ENCODE results near the gene MORN1. TPM values are rescaled to one million over a fixed set of nuclear protein-coding genes. Genes with fewer than 3 reads are reported as not detected.

MORN1 gene
- total RNA-seq, 6 experiments from 2014 or later: 3.1 to 7.1 (median 4.5) TPM

GRCh38 chr1:2274231-2274928, 117.0 kb downstream of the MORN1 start:
- 84% methylated on average over 4 of the region's 24 CpGs for WGBS (ENCODE audit: insufficient coverage, low coverage, low lambda C conversion rate, missing lambda C conversion rate)
- intact Hi-C loops (cut with DNase I): no loop called here
- Histone ChIP-seq H3K4me3 (no peak overlapping the region), H3K4me1 (peaks cover 2 to 68% (median 37%) of the 10 kb centered on the region in 4 donors), H3K27ac (peak overlapping the region in 1 of 3 donors; percentile 13), H3K36me3 (no peaks in the 10 kb centered on the region), H3K9me3 (no peaks in the 10 kb centered on the region), H3K27me3 (no peaks in the 10 kb centered on the region)
- TF ChIP-seq POLR2A (IDR thresholded peaks at IDR 0.05) (no peak), CTCF (IDR thresholded peaks at IDR 0.05) (no peak)
- DNase-seq (peak in 1 of 3 donors; percentile 47), ATAC-seq (no peak)

- no peaks in the 10 kb centered on the region for H3K27me3 ChIP-seq
- WGBS (ENCODE audit: insufficient coverage, low coverage, low lambda C conversion rate, missing lambda C conversion rate): no CpG with 5 or more reads among the region's 29 CpGs
- H3K4me1 ChIP-seq: peaks cover 2 to 62% (median 38%) of the 10 kb centered on the region in 4 donors
- ATAC-seq (no peak), DNase-seq (peak in 2 of 3 donors; percentile 20 to 49)
- TF ChIP-seq POLR2A (IDR thresholded peaks at IDR 0.05) (no peak), CTCF (IDR thresholded peaks at IDR 0.05) (no peak)
- no peak overlapping the region for H3K27ac ChIP-seq
- H3K4me3 ChIP-seq: no peak overlapping the region
- intact Hi-C loops (cut with DNase I): no loop called here
- no peaks in the 10 kb centered on the region for H3K9me3 ChIP-seq
- H3K36me3 ChIP-seq: no peaks in the 10 kb centered on the region
These were observed 117.8 kb downstream of the MORN1 start for GRCh38 chr1:2273401-2274090.

GRCh38 chr1:2272686-2273400, 118.5 kb downstream of the MORN1 start:
- H3K27ac ChIP-seq: no peak overlapping the region
- H3K27me3 ChIP-seq: no peaks in the 10 kb centered on the region
- WGBS (ENCODE audit: insufficient coverage, low coverage, low lambda C conversion rate, missing lambda C conversion rate): 72% methylated on average over 7 of the region's 28 CpGs
- H3K9me3 ChIP-seq: no peaks in the 10 kb centered on the region
- ATAC-seq: no peak
- peak in 2 of 3 donors; percentile 20 to 40 for DNase-seq
- TF ChIP-seq POLR2A (IDR thresholded peaks at IDR 0.05): no peak
- no peak for TF ChIP-seq CTCF (IDR thresholded peaks at IDR 0.05)
- peaks cover 2 to 65% (median 41%) of the 10 kb centered on the region in 4 donors for H3K4me1 ChIP-seq
- no peaks in the 10 kb centered on the region for H3K36me3 ChIP-seq
- intact Hi-C loops (cut with DNase I): no loop called here
- no peak overlapping the region for H3K4me3 ChIP-seq

GRCh38 chr1:2271841-2272655, 119.3 kb downstream of the MORN1 start:
- DNase-seq (peak; percentile 67 to 81 (median 74)), ATAC-seq (peak; percentile 42 to 59 (median 47))
- intact Hi-C loops (cut with DNase I): no loop called here
- 21% methylated on average over 9 of the region's 23 CpGs for WGBS (ENCODE audit: insufficient coverage, low coverage, low lambda C conversion rate, missing lambda C conversion rate)
- Histone ChIP-seq H3K27ac (peak overlapping the region in 1 of 3 donors; percentile 66), H3K4me1 (peaks cover 2 to 73% (median 45%) of the 10 kb centered on the region in 4 donors), H3K9me3 (no peaks in the 10 kb centered on the region), H3K4me3 (no peak overlapping the region), H3K36me3 (no peaks in the 10 kb centered on the region), H3K27me3 (no peaks in the 10 kb centered on the region)
- TF ChIP-seq POLR2A (IDR thresholded peaks at IDR 0.05): no peak
- no peak for TF ChIP-seq CTCF (IDR thresholded peaks at IDR 0.05)

Data from right lobe of liver (tissue), 6 donors.